ENCODE results near the gene COL15A1.

- TF ChIP-seq CTCF (IDR thresholded peaks at IDR 0.05) (no peak), ZFX (IDR thresholded peaks at IDR 0.05; ENCODE audit: borderline replicate concordance) (no peak)
These were observed 118.8 kb downstream of the COL15A1 start for GRCh38 chr9:99062549-99062948.
